Osteocyte (in vitro differentiated cells): Measurements from ENCODE around the gene RAPGEF4. TPM values are rescaled to one million over a fixed set of nuclear protein-coding genes. Genes with fewer than 3 reads are reported as not detected.

ENCODE experiments used
- DNase-seq: peaks from one replicate; pipeline ENCODE4 v3.0.0; 2021; ENCODE audit warnings: mixed read lengths; ENCODE audit not compliant: unreplicated experiment; ENCODE audit errors: extremely low spot score
- H3K27ac Mint-ChIP-seq: one replicate; pipeline ENCODE4 v1.8.0; 2021; ENCODE audit warnings: mild to moderate bottlenecking, mixed read lengths; ENCODE audit not compliant: unreplicated experiment
- H3K27me3 Mint-ChIP-seq: one replicate; pipeline ENCODE4 v1.8.0; 2021; ENCODE audit warnings: mixed read lengths; ENCODE audit not compliant: unreplicated experiment
- H3K36me3 Mint-ChIP-seq: one replicate; pipeline ENCODE4 v1.8.0; 2021; ENCODE audit warnings: mixed read lengths; ENCODE audit not compliant: unreplicated experiment
- H3K4me1 Mint-ChIP-seq: one replicate; pipeline ENCODE4 v1.8.0; 2021; ENCODE audit warnings: mixed read lengths; ENCODE audit not compliant: unreplicated experiment
- H3K4me3 Mint-ChIP-seq: one replicate; pipeline ENCODE4 v1.8.0; 2021; ENCODE audit warnings: mild to moderate bottlenecking, moderate library complexity, mixed read lengths; ENCODE audit not compliant: unreplicated experiment
- H3K9me3 Mint-ChIP-seq: one replicate; pipeline ENCODE4 v1.8.0; 2021; ENCODE audit warnings: mixed read lengths; ENCODE audit not compliant: unreplicated experiment
- CTCF ChIP-seq: fragments of 200-600 bp; sonication (generic); IDR thresholded peaks from 2 replicates; pipeline ENCODE4 v1.5.0; 2021; ENCODE audit warnings: antibody characterized with exemption, mild to moderate bottlenecking, moderate library complexity
- total RNA-seq: library from RNA; stranded (reverse); gene quantifications from 2 replicates; pipeline ENCODE4 v1.2.1, GENCODE V29; 2021

Gene RAPGEF4
- total RNA-seq, 1 donor from 2014 or later: 0.91 TPM

- peaks cover 2% of the 10 kb centered on the region for H3K36me3 Mint-ChIP-seq
- H3K9me3 Mint-ChIP-seq: peaks cover 3% of the 10 kb centered on the region
- TF ChIP-seq CTCF: no peak
- peaks cover 27% of the 10 kb centered on the region for H3K4me1 Mint-ChIP-seq
- H3K27ac Mint-ChIP-seq: no peak overlapping the region
- H3K27me3 Mint-ChIP-seq: no peaks in the 10 kb centered on the region
- DNase-seq: no peak
- H3K4me3 Mint-ChIP-seq: no peak overlapping the region
Observed at GRCh38 chr2:173059292-173059691, 323.6 kb downstream of the RAPGEF4 start.

- peaks cover 22% of the 10 kb centered on the region for H3K4me1 Mint-ChIP-seq
- TF ChIP-seq CTCF: no peak
- peaks cover 3% of the 10 kb centered on the region for H3K9me3 Mint-ChIP-seq
- DNase-seq: no peak
- H3K36me3 Mint-ChIP-seq: peaks cover 2% of the 10 kb centered on the region
- H3K27ac Mint-ChIP-seq: peak overlapping the region; percentile 44
- no peak overlapping the region for H3K4me3 Mint-ChIP-seq
- no peaks in the 10 kb centered on the region for H3K27me3 Mint-ChIP-seq
Observed at GRCh38 chr2:173059971-173060461, 324.4 kb downstream of the RAPGEF4 start.

- Mint-ChIP-seq H3K27ac (no peak overlapping the region), H3K36me3 (peaks cover 2% of the 10 kb centered on the region), H3K27me3 (peaks cover 2% of the 10 kb centered on the region), H3K4me3 (no peak overlapping the region), H3K9me3 (peaks cover 3% of the 10 kb centered on the region), H3K4me1 (peaks cover 22% of the 10 kb centered on the region)
- DNase-seq: no peak
- TF ChIP-seq CTCF: no peak
Observed at GRCh38 chr2:173062801-173063200, 327.2 kb downstream of the RAPGEF4 start.

- H3K4me3 Mint-ChIP-seq: no peak overlapping the region
- peaks cover 2% of the 10 kb centered on the region for H3K27me3 Mint-ChIP-seq
- no peak for TF ChIP-seq CTCF
- no peak for DNase-seq
- no peak overlapping the region for H3K27ac Mint-ChIP-seq
- H3K9me3 Mint-ChIP-seq: no peaks in the 10 kb centered on the region
- H3K36me3 Mint-ChIP-seq: no peaks in the 10 kb centered on the region
- H3K4me1 Mint-ChIP-seq: peaks cover 22% of the 10 kb centered on the region
Observed at GRCh38 chr2:173064151-173064805, 328.6 kb downstream of the RAPGEF4 start.

GRCh38 chr2:173066887-173067676, 331.4 kb downstream of the RAPGEF4 start:
- Mint-ChIP-seq H3K9me3 (no peaks in the 10 kb centered on the region), H3K4me3 (no peak overlapping the region), H3K27me3 (peaks cover 2% of the 10 kb centered on the region), H3K4me1 (peaks cover 15% of the 10 kb centered on the region), H3K27ac (no peak overlapping the region), H3K36me3 (no peaks in the 10 kb centered on the region)
- no peak for TF ChIP-seq CTCF
- no peak for DNase-seq
